GM12878 (cell line): ENCODE measurements around the gene SRRM5. TPM values are rescaled to one million over a fixed set of nuclear protein-coding genes. Genes with fewer than 3 reads are reported as not detected.
A peak's percentile ranks its signal among the peaks of the same experiment; 100 is the strongest.

Experiments
- ATAC-seq: fragments of 200-7000 bp; cut with Tn5 transposase; 3 replicates; pipeline ENCODE4 v1.9.1; 2020; ENCODE audit warnings: mild to moderate bottlenecking, moderate library complexity
- BruUV-seq: library from RNA; stranded (reverse); fragments of 400-500 nt; replicated peaks from 2 replicates; lab custom pipeline; 2021; lab: Mats Ljungman, UMichigan
- CTCF ChIA-PET: fragments of 300-600 bp; sonication (Branson Sonifier 250); formaldehyde crosslinking; extraction: SDS; loops from one replicate; lab custom pipeline; 2021; ENCODE audit warnings: inconsistent platforms; lab: Yijun Ruan, JAX
- POLR2A ChIA-PET: fragments of 350-600 bp; formaldehyde crosslinking; extraction: SDS; loops from one replicate; lab custom pipeline; 2021; ENCODE audit warnings: inconsistent platforms; lab: Charles Lee
- RAD21 ChIA-PET: fragments of 300-600 bp; sonication (Branson Sonifier 250); formaldehyde crosslinking; loops from one replicate; lab custom pipeline; 2023; ENCODE audit warnings: antibody characterized with exemption; ENCODE audit not compliant: unreplicated experiment; lab: Charles Lee
- SMC1A ChIA-PET: fragments of 300-600 bp; sonication (Branson Sonifier 250); formaldehyde crosslinking; loops from one replicate; lab custom pipeline; 2023; ENCODE audit not compliant: unreplicated experiment, uncharacterized antibody; lab: Charles Lee
- DNase-seq: peaks from one replicate; pipeline ENCODE4 v3.0.0-alpha.2; 2011; ENCODE audit warnings: low read depth, low spot score
- FAIRE-seq: peaks from 3 replicates; lab custom pipeline; 2011; peaks lifted over from hg19 to GRCh38; lab: Jason Lieb, UNC
- H2AFZ ChIP-seq: 2 replicates; pipeline ENCODE4 v1.6.0; 2011; ENCODE audit warnings: low read depth, low read length, control low read depth; ENCODE audit not compliant: control insufficient read depth
- H3K27ac ChIP-seq: 2 replicates; pipeline ENCODE4 v1.5.1; 2011; ENCODE audit warnings: control low read depth; ENCODE audit not compliant: control insufficient read depth, insufficient read depth
- H3K27me3 ChIP-seq, 2 experiments: replicated peaks in 1 of 2; 2 replicates each; pipeline versions ENCODE4 v1.6.0 to v1.6.1; 2011; ENCODE audit warnings: low read length in 1 of 2; ENCODE audit not compliant: control insufficient read depth in 2 of 2, insufficient read depth in 2 of 2
- H3K36me3 ChIP-seq, 2 experiments: 2 replicates each; pipeline ENCODE4 v1.5.1; 2011; ENCODE audit warnings: low read length in 1 of 2; ENCODE audit not compliant: control insufficient read depth in 2 of 2, insufficient read depth in 2 of 2
- H3K4me1 ChIP-seq: 2 replicates; pipeline ENCODE4 v1.6.1; 2011; ENCODE audit warnings: mild to moderate bottlenecking, low read length, moderate library complexity, mixed read lengths; ENCODE audit not compliant: control insufficient read depth, insufficient read depth
- H3K4me2 ChIP-seq: 2 replicates; pipeline ENCODE4 v1.6.0; 2011; ENCODE audit warnings: control low read depth; ENCODE audit not compliant: control insufficient read depth, insufficient read depth
- H3K4me3 ChIP-seq: fragments of 200-600 bp; sonication (generic); 2 replicates; pipeline ENCODE4 v1.5.1; 2016
- H3K79me2 ChIP-seq: 2 replicates; pipeline ENCODE4 v1.6.0; 2011; ENCODE audit warnings: low read length; ENCODE audit not compliant: control insufficient read depth, insufficient read depth
- H3K9ac ChIP-seq: 2 replicates; pipeline ENCODE4 v1.8.0; 2011; ENCODE audit warnings: low read length, control low read depth, mixed read lengths; ENCODE audit not compliant: control insufficient read depth, insufficient read depth
- H3K9me3 ChIP-seq: replicated peaks from 3 replicates; pipeline ENCODE4 v1.5.1; 2011; ENCODE audit warnings: mild to moderate bottlenecking, low read length; ENCODE audit not compliant: control insufficient read depth, insufficient read depth
- H4K20me1 ChIP-seq: 2 replicates; pipeline ENCODE4 v1.6.0; 2011; ENCODE audit not compliant: control insufficient read depth, insufficient read depth
- CREM ChIP-seq: IDR thresholded peaks from 2 replicates; pipeline ENCODE4 v1.6.1; 2014; ENCODE audit warnings: antibody characterized with exemption, low read depth
- EED ChIP-seq: sonication (generic); IDR thresholded peaks from 2 replicates; pipeline ENCODE4 v1.6.1; 2016; ENCODE audit warnings: antibody characterized with exemption, low read depth
- GATAD2B ChIP-seq: fragments of 450-650 bp; conservative IDR thresholded peaks from 2 replicates; pipeline ENCODE4 v1.6.1; 2017; ENCODE audit warnings: low read depth, mild to moderate bottlenecking, moderate library complexity
- HDAC2 ChIP-seq: fragments of 200-600 bp; sonication (generic); IDR thresholded peaks from 2 replicates; pipeline ENCODE4 v1.6.1; 2017
- MTA2 ChIP-seq: fragments of 450-650 bp; IDR thresholded peaks from 2 replicates; pipeline ENCODE4 v1.6.1; 2016; ENCODE audit warnings: low read depth, mild to moderate bottlenecking, moderate library complexity
- NFXL1 ChIP-seq: fragments of 450-650 bp; IDR thresholded peaks from 2 replicates; pipeline ENCODE4 v1.6.1; 2017; ENCODE audit warnings: antibody characterized with exemption, mild to moderate bottlenecking, borderline replicate concordance
- NFYA ChIP-seq: IDR thresholded peaks from 2 replicates; pipeline ENCODE4 v1.6.1; 2011; ENCODE audit warnings: low read depth, mild to moderate bottlenecking, low read length, improper control_type of control experiment, borderline replicate concordance
- NR2C1 ChIP-seq: fragments of 450-650 bp; IDR thresholded peaks from 2 replicates; pipeline ENCODE4 v1.6.1; 2017; ENCODE audit warnings: antibody characterized with exemption, mild to moderate bottlenecking, moderate library complexity
- PAX8 ChIP-seq: fragments of 450-650 bp; IDR thresholded peaks from 2 replicates; pipeline ENCODE4 v1.6.1; 2017; ENCODE audit warnings: mild to moderate bottlenecking, moderate library complexity
- POLR2AphosphoS2 ChIP-seq: IDR thresholded peaks from 2 replicates; pipeline ENCODE4 v1.6.1; 2011; ENCODE audit warnings: low read depth, mild to moderate bottlenecking, low read length, improper control_type of control experiment, moderate library complexity
- POU2F2 ChIP-seq: IDR thresholded peaks from 3 replicates; pipeline ENCODE4 v1.6.1; 2011; ENCODE audit warnings: low read depth, mild to moderate bottlenecking, low read length, borderline replicate concordance
- RAD51 ChIP-seq: fragments of 450-650 bp; IDR thresholded peaks from 2 replicates; pipeline ENCODE4 v1.6.1; 2016; ENCODE audit warnings: moderate library complexity, mild to moderate bottlenecking, inconsistent platforms
- SREBF2 ChIP-seq: IDR thresholded peaks from 2 replicates; pipeline ENCODE4 v1.6.1; 2012; ENCODE audit warnings: mild to moderate bottlenecking, low read length
- TAF1 ChIP-seq: IDR thresholded peaks from 2 replicates; pipeline ENCODE4 v1.6.1; 2011; ENCODE audit warnings: mild to moderate bottlenecking, low read depth, low read length, borderline replicate concordance
- TCF12 ChIP-seq: IDR thresholded peaks from 2 replicates; pipeline ENCODE4 v1.6.1; 2011; ENCODE audit warnings: low read depth, mild to moderate bottlenecking, low read length
- TCF7 ChIP-seq: IDR thresholded peaks from 2 replicates; pipeline ENCODE4 v1.6.1; 2014; ENCODE audit warnings: antibody characterized with exemption, borderline replicate concordance
- ZNF384 ChIP-seq: IDR thresholded peaks from 2 replicates; pipeline ENCODE4 v1.6.1; 2012; ENCODE audit warnings: low read depth, mild to moderate bottlenecking, low read length, improper control_type of control experiment, borderline replicate concordance
- WGBS: methylation state at CpG from one replicate; pipeline ENCODE4 v1.1.6; 2016; ENCODE audit warnings: low lambda C conversion rate; ENCODE audit not compliant: insufficient replicate concordance, insufficient coverage; ENCODE audit errors: missing lambda C conversion rate; 5-methylcytosine and 5-hydroxymethylcytosine counted together
- in situ Hi-C: fragments of 300-500 bp; cut with MboI; formaldehyde crosslinking; loops from 9 replicates; pipeline ENCODE4 v1.14.3; 2018; ENCODE audit warnings: mixed read lengths
- intact Hi-C: fragments of 100-400 bp; cut with micrococcal nuclease; formaldehyde crosslinking; loops from one replicate; pipeline ENCODE4 v1.14.2; 2022; ENCODE audit not compliant: unreplicated experiment
- polyA plus RNA-seq, 11 experiments: library from polyadenylated mRNA; depleted of rRNA in 4 of 11; unstranded in 6 of 11; stranded (reverse) in 5 of 11; fragments of >200 nt; fragmentation: Nextera tagmentation in 4 of 11; fragmentation: Illumina TruSeq in 1 of 11; extraction: Ambion mirVana in 4 of 11; extraction: Trizol in 1 of 11; gene quantifications; 1 replicate in 1 of 11; 2 replicates in 10 of 11; pipeline versions ENCODE4 v1.2.1 to v1.2.3, GENCODE V29; 2011 to 2016; ENCODE audit warnings: inconsistent platforms in 2 of 11, missing spikeins in 2 of 11, low read depth in 1 of 11
- total RNA-seq, 4 experiments: library from RNA; depleted of rRNA in 3 of 4; stranded (reverse); fragments of >200 nt in 3 of 4; fragmentation: Illumina TruSeq in 1 of 4; extraction: Trizol in 1 of 4; gene quantifications; 2 replicates each; pipeline versions ENCODE4 v1.2.1 to v1.2.3, GENCODE V29; 2013 to 2021
- TF ChIP-seq, protein P1 (sequence below): fragments of 450-650 bp; IDR thresholded peaks from 2 replicates; pipeline ENCODE4 v1.6.1; 2018; ENCODE audit warnings: borderline replicate concordance, mild to moderate bottlenecking; ENCODE audit not compliant: partially characterized antibody
- TF ChIP-seq, protein P2 (sequence below): IDR thresholded peaks from 2 replicates; pipeline ENCODE4 v1.6.1; 2011; ENCODE audit warnings: low read depth, low read length, improper control_type of control experiment, borderline replicate concordance
- TF ChIP-seq, protein P3 (sequence below): fragments of 450-650 bp; IDR thresholded peaks from 2 replicates; pipeline ENCODE4 v1.6.1; 2017; ENCODE audit warnings: mild to moderate bottlenecking

The SRRM5 gene
- total and polyA plus RNA-seq, 10 of the 15 experiments (the other 5 are each of a cell fraction or from before 2014, with no cell fraction given), result 0.06 to 0.38 (median 0.24) TPM; not detected in 2

GRCh38 chr19:43584484-43584883 lies 27.4 kb upstream of the SRRM5 start (continued):
- TF ChIP-seq NFYA (no peak), POLR2AphosphoS2 (no peak), ZNF384 (no peak), NR2C1 (no peak), MTA2 (0 out of 2 replicates have a peak, but pooled peaks have one; percentile 35), TCF12 (no peak), NFXL1 (no peak), PAX8 (no peak)

DNA sequence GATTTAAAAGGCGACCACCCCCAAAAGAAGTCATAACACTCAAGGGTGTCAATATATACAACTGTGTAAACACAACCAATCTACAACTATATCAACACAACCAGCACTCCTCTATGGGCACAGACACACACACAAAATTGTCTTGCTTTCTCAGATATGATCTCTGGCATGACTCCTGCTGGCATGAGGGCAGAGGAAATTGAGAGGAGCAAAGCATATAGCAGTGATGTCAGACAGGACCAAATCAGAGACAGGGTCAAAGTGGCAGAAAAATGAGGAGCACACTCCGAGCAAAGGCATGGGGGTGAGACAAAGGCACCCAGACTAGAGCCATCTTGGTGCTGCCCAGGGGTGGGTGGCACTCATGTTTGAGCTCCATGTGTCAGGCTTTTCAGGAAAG lies 25.5 kb upstream of the SRRM5 start:
- Histone ChIP-seq H3K4me3 (no peak overlapping the region), H3K4me1 (peaks cover 5% of the 10 kb centered on the region), H3K36me3 (no peaks in the 10 kb centered on the region; a peak in 1 of 4 replicates), H3K9me3 (no peaks in the 10 kb centered on the region), H2AFZ (no peak overlapping the region), H3K79me2 (no peaks in the 10 kb centered on the region), H3K27ac (no peak overlapping the region), H3K9ac (no peak overlapping the region), H3K27me3 (no peaks in the 10 kb centered on the region), H3K4me2 (no peak overlapping the region), H4K20me1 (no peaks in the 10 kb centered on the region)
- FAIRE-seq, result no peak
- CTCF ChIA-PET, result interaction anchor here (0.6 to 1.2 kb wide), 2 partner anchors 31 to 80 kb away, joined by 3 read pairs; no protein-coding TSS in a partner anchor
- no peak for ATAC-seq
- DNase-seq, result no peak
- no TSS peak for BruUV-seq
- 48% methylated on average over 2 of the region's 2 CpGs for WGBS
- intact Hi-C loops (no loop called here), in situ Hi-C loops (no loop called here)
- POLR2A ChIA-PET, result interaction anchor here (0.6 kb wide), 1 partner anchor 9 kb away, joined by 3 read pairs; no protein-coding TSS in a partner anchor
- RAD21 ChIA-PET, result no interaction called here
- SMC1A ChIA-PET, result interaction anchor here (1.1 kb wide), 1 partner anchor 31 kb away, joined by 3 read pairs; no protein-coding TSS in a partner anchor
- TF ChIP-seq GATAD2B (no peak), RAD51 (no peak), POLR2AphosphoS2 (no peak), MTA2 (no peak), CREM (no peak), POU2F2 (no peak), SREBF2 (no peak), TAF1 (no peak), HDAC2 (no peak), EED (no peak), NR2C1 (no peak), TCF7 (no peak)
- TF ChIP-seq, protein P1, sequence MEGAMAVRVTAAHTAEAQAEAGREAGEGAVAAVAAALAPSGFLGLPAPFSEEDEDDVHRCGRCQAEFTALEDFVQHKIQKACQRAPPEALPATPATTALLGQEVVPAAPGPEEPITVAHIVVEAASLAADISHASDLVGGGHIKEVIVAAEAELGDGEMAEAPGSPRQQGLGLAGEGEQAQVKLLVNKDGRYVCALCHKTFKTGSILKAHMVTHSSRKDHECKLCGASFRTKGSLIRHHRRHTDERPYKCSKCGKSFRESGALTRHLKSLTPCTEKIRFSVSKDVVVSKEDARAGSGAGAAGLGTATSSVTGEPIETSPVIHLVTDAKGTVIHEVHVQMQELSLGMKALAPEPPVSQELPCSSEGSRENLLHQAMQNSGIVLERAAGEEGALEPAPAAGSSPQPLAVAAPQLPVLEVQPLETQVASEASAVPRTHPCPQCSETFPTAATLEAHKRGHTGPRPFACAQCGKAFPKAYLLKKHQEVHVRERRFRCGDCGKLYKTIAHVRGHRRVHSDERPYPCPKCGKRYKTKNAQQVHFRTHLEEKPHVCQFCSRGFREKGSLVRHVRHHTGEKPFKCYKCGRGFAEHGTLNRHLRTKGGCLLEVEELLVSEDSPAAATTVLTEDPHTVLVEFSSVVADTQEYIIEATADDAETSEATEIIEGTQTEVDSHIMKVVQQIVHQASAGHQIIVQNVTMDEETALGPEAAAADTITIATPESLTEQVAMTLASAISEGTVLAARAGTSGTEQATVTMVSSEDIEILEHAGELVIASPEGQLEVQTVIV, result no peak
- TF ChIP-seq, protein P2, sequence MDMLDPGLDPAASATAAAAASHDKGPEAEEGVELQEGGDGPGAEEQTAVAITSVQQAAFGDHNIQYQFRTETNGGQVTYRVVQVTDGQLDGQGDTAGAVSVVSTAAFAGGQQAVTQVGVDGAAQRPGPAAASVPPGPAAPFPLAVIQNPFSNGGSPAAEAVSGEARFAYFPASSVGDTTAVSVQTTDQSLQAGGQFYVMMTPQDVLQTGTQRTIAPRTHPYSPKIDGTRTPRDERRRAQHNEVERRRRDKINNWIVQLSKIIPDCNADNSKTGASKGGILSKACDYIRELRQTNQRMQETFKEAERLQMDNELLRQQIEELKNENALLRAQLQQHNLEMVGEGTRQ, result no peak
- TF ChIP-seq, protein P3, sequence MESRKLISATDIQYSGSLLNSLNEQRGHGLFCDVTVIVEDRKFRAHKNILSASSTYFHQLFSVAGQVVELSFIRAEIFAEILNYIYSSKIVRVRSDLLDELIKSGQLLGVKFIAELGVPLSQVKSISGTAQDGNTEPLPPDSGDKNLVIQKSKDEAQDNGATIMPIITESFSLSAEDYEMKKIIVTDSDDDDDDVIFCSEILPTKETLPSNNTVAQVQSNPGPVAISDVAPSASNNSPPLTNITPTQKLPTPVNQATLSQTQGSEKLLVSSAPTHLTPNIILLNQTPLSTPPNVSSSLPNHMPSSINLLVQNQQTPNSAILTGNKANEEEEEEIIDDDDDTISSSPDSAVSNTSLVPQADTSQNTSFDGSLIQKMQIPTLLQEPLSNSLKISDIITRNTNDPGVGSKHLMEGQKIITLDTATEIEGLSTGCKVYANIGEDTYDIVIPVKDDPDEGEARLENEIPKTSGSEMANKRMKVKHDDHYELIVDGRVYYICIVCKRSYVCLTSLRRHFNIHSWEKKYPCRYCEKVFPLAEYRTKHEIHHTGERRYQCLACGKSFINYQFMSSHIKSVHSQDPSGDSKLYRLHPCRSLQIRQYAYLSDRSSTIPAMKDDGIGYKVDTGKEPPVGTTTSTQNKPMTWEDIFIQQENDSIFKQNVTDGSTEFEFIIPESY, result no peak
- TF ChIP-seq, all 136 proteins: peak for 0
